Erythroblast (primary cell): ENCODE measurements around the gene DMD.

Source experiments
- GATA1 ChIP-seq: IDR thresholded peaks from 2 replicates; pipeline ENCODE4 v1.6.1; 2011; ENCODE audit warnings: low read depth, mild to moderate bottlenecking, control low read depth, low read length, moderate library complexity
- POLR2A ChIP-seq: IDR thresholded peaks from 2 replicates; pipeline ENCODE4 v1.6.1; 2011; ENCODE audit warnings: mild to moderate bottlenecking, low read length

GRCh38 chrX:31500921-31501320 lies 1710.4 kb downstream of the DMD start:
- TF ChIP-seq POLR2A (no peak), GATA1 (no peak)
